ENCODE data around the gene PPME1.

GRCh38 chr11:74225565-74225964 lies 54.5 kb downstream of the PPME1 start:
- TF ChIP-seq TAF1 (IDR thresholded peaks at IDR 0.05; ENCODE audit: borderline replicate concordance, insufficient read depth, low read length): no peak
- TF ChIP-seq POLR2AphosphoS5 (IDR thresholded peaks at IDR 0.05; ENCODE audit: low read depth, low read length): no peak
